ENCODE measurements around the gene PARD3.

Gene PARD3

DNA sequence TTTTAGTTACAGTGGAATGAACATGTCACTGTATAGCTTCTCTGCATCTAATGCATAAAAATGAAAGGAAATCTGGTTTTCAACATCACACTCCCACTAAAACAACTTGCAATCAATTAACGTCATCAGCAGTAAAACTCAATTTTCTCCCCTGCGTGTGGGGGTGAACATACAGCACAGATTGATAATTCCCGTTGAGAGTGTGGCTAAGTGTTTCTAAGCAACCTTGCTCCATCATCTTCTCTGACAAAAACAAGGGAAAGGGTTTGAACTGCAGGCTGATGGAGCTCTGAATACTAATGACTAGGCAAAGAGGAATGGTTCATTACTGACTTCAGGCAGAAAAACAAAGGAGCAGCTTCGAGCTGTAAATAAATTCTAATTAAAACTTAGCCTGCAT is 238.3 kb downstream of the PARD3 start:
- H3K9me3 Mint-ChIP-seq, result no peaks in the 10 kb centered on the region
- ATAC-seq (ENCODE audit: low read depth) (no peak), DNase-seq (ENCODE audit: low spot score in 2 of 2) (no peak)
- no peak overlapping the region for H3K27ac Mint-ChIP-seq
- no peaks in the 10 kb centered on the region for H3K4me1 Mint-ChIP-seq
- peaks cover 2% of the 10 kb centered on the region for H3K27me3 Mint-ChIP-seq
- H3K36me3 Mint-ChIP-seq, result no peaks in the 10 kb centered on the region
- H3K4me3 Mint-ChIP-seq, result no peak overlapping the region

DNA sequence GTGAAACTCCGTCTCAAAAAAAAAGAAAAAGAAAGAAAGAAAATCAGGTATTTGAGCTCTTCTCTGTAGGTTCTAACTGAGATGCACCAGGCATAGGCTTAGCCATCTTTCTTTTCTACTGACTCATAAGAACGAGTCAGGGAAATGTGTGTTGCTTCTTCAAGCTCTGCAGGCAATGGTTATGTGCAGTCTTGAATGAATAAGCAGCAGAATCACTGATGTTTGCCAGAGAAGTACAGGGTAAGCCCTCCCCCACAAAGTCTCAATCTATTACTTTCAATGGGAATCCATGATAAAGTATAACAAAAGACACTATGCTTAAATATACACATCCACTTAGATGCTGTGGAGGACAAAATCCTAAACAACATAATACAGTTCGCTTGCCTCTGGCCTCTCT is 239.2 kb downstream of the PARD3 start:
- Mint-ChIP-seq H3K4me1 (no peaks in the 10 kb centered on the region), H3K4me3 (no peak overlapping the region), H3K36me3 (no peaks in the 10 kb centered on the region), H3K27ac (no peak overlapping the region), H3K27me3 (peaks cover 2% of the 10 kb centered on the region), H3K9me3 (no peaks in the 10 kb centered on the region)
- DNase-seq (ENCODE audit: low spot score in 2 of 2) (no peak), ATAC-seq (ENCODE audit: low read depth) (no peak)

DNA sequence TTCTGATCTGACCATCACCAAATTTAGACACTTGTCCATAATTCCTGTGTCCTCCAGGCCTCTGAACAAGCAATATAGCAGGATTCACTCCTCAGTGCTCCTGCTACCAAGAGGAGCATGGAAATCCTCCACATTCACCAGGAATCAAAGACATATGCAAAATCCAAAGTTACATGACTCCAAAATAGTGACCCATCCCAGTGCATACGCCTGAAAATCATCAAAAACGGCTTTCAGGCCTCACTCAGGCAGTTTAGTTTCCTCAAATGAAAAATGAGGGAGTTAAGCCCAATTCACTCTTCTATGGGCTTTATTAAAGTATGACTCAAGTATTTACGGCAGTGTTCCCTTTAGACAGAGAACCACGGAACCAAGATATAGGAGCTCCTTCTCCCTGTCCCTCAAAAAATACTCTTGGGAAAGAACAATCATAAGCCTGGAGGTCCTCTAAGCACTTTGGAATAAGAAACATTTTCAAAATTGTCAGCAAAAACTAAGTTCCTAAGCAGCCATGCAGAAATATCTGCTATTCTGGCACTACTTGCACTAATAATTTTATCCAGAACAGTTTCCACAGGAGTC is 240.7 kb downstream of the PARD3 start:
- DNase-seq (ENCODE audit: low spot score in 2 of 2) (no peak), ATAC-seq (ENCODE audit: low read depth) (no peak)
- H3K27me3 Mint-ChIP-seq, result peaks cover 2% of the 10 kb centered on the region
- H3K4me3 Mint-ChIP-seq, result no peak overlapping the region
- no peak overlapping the region for H3K27ac Mint-ChIP-seq
- no peaks in the 10 kb centered on the region for H3K36me3 Mint-ChIP-seq
- no peaks in the 10 kb centered on the region for H3K4me1 Mint-ChIP-seq
- H3K9me3 Mint-ChIP-seq, result no peaks in the 10 kb centered on the region

DNA sequence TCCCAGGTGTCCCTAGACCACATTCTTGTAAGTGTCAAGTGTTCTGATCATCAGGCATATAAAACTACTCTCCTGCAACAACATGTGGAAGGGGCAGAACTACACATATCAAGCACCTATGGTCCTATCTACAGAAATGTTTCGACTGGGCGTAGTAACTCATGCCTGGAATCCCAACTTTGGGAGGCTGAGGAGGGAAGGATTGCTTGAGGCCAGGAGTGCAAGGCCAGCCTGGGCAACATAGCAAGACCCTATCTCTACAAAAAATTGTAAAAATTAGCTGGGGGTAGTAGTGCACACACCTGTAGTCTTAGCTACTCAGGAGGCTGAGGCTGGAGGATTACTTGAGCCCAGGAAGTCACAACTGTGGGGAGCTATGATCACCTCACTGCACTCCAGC is 244.2 kb downstream of the PARD3 start:
- Mint-ChIP-seq H3K4me3 (no peak overlapping the region), H3K27ac (no peak overlapping the region), H3K9me3 (no peaks in the 10 kb centered on the region), H3K27me3 (peaks cover 2% of the 10 kb centered on the region), H3K4me1 (no peaks in the 10 kb centered on the region), H3K36me3 (no peaks in the 10 kb centered on the region)
- no peak for DNase-seq (ENCODE audit: low spot score in 2 of 2)
- no peak for ATAC-seq (ENCODE audit: low read depth)

DNA sequence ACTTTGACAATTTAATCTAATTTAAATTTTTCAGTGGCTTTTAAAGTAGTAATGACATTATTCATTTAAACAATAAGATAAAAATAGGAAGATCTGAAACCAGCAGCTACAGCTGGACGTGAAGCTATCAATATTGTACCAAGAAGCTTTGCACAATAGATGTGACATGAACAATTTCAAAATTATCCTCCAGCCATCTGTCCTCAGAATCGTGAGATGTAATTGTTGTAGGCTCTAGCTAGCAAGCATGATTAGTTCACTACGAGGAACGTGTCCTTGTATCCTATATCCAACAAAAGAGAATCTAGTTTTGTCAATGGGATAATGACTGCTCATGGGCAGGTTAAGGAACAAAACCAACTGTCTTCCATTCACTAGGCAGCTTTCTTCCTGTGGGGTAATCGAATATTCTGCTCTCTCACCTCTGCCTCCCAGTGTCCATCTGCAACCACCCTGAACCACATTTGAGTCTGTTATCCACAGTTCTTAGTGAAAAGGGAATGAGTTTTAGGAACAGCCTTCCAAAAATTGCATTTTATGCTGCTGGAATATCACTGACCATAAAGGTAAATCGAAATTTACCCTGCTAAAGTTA is 247.3 kb downstream of the PARD3 start:
- no peaks in the 10 kb centered on the region for H3K9me3 Mint-ChIP-seq
- no peaks in the 10 kb centered on the region for H3K36me3 Mint-ChIP-seq
- no peaks in the 10 kb centered on the region for H3K4me1 Mint-ChIP-seq

DNA sequence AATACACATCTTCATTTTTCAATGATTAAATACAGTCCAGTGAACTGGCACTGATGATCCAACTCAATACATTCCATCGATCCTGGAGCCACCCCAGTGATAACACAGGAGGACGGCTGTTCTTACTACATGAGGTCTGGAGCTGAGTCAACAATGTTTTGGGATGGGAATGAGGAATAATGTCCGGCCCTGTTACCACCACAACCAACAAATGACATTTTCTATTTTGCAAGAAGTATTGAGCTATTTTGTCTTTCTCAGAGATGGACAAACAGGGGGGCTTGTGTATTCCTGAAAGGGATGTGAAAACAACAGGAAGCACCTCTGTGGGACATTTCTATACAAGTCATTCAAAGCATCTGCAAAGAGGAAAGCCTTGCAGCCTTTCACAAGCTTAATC is 249.2 kb downstream of the PARD3 start:
- Mint-ChIP-seq H3K36me3 (no peaks in the 10 kb centered on the region), H3K27ac (no peak overlapping the region), H3K4me1 (no peaks in the 10 kb centered on the region), H3K27me3 (no peaks in the 10 kb centered on the region), H3K4me3 (no peak overlapping the region), H3K9me3 (no peaks in the 10 kb centered on the region)
- no peak for DNase-seq (ENCODE audit: low spot score in 2 of 2)
- ATAC-seq (ENCODE audit: low read depth), result no peak

More for the DNA sequence above, 247.3 kb downstream of the PARD3 start:
- no peak for DNase-seq (ENCODE audit: low spot score in 2 of 2)
- no peak for ATAC-seq (ENCODE audit: low read depth)
- no peaks in the 10 kb centered on the region for H3K27me3 Mint-ChIP-seq
- H3K27ac Mint-ChIP-seq, result no peak overlapping the region
- H3K4me3 Mint-ChIP-seq, result no peak overlapping the region

DNA sequence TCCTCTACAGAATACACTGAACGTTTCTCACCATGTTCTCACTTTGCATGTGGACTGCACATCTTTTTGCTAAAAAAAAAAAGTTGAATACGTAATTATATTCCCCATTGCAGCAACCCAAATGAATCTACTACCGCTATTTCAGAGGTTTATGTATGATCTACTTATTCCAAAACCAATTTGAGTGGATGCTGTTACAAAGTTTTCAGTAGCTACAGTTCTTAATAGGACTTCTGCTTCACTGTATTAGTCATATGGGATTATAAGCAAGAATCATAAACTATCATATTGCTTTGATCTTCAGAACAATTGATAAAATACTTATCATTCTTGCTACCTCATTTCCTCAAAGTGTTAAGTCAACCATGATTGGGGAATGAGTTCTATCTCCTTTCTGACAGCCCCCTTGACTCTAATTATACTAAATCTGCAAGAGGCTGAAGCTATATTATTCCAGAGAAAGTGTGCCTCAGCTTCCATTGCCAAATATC is 257.0 kb downstream of the PARD3 start:
- Mint-ChIP-seq H3K27me3 (no peaks in the 10 kb centered on the region), H3K36me3 (no peaks in the 10 kb centered on the region), H3K27ac (no peak overlapping the region), H3K4me1 (no peaks in the 10 kb centered on the region), H3K4me3 (no peak overlapping the region), H3K9me3 (no peaks in the 10 kb centered on the region)
- ATAC-seq (ENCODE audit: low read depth) (no peak), DNase-seq (ENCODE audit: low spot score in 2 of 2) (no peak)

DNA sequence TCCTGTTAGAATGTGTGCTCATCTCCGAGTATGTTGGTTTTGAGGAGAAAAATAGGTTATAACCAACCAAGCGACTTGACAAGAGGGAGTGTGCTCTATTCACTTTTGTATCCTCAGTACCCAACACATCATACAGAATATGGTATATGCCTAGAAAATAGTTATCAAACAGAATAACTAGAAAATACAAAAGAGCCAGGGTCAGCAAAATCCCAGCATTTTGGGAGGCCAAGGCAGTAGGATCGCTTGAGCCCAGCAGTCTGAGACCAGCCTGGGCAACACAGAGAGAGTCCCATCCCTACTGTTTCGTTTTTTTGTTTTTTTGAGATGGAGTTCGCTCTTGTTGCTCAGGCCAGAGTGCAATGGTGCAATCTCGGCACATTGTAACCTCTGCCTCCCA is 257.9 kb downstream of the PARD3 start:
- Mint-ChIP-seq H3K36me3 (no peaks in the 10 kb centered on the region), H3K27me3 (no peaks in the 10 kb centered on the region), H3K4me1 (no peaks in the 10 kb centered on the region), H3K27ac (no peak overlapping the region), H3K9me3 (no peaks in the 10 kb centered on the region), H3K4me3 (no peak overlapping the region)
- no peak for DNase-seq (ENCODE audit: low spot score in 2 of 2)
- ATAC-seq (ENCODE audit: low read depth), result no peak

DNA sequence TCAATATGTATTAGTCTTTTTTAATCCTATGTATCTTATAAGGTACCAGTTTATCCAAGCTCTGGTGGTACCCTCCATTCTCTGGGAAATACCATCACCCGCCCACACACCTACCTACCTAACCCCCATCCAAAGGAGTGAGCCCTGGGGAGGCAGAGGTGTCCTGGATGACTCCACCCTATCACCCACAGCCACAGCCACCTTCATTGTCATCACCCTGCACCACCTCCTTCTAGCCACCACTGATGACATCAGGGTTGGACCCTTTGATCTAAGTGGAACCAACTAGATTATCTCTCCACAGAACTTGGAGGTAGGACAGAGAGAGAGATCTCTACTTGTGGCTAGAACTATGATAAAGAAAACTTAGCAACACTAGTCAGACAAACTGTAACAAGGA is 259.4 kb downstream of the PARD3 start:
- Mint-ChIP-seq H3K4me1 (no peaks in the 10 kb centered on the region), H3K27me3 (no peaks in the 10 kb centered on the region)
- ATAC-seq (ENCODE audit: low read depth), result no peak

DNA sequence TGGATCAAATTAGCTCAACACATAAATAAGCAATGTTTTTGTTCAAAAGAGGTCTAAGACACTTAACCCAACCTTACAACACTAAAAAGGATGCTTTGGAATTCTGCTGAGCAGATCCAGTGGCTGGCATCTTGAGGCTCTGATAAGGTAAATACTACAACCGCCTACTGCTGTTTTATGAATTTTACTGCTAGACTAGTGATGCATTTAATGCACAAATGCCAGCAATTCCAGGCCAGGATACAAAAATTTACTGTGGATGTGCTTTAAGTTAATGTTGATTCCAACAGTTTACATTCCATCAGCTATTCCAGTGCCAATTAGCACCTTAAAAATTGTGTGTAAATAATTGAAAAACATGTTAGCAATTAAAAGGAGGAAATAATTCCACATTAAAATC is 261.3 kb downstream of the PARD3 start:
- H3K4me1 Mint-ChIP-seq, result no peaks in the 10 kb centered on the region
- no peak overlapping the region for H3K27ac Mint-ChIP-seq
- DNase-seq (ENCODE audit: low spot score in 2 of 2) (no peak), ATAC-seq (ENCODE audit: low read depth) (no peak)
- no peaks in the 10 kb centered on the region for H3K36me3 Mint-ChIP-seq
- H3K9me3 Mint-ChIP-seq, result no peaks in the 10 kb centered on the region
- no peak overlapping the region for H3K4me3 Mint-ChIP-seq
- H3K27me3 Mint-ChIP-seq, result no peaks in the 10 kb centered on the region

More for the DNA sequence above, 259.4 kb downstream of the PARD3 start:
- H3K36me3 Mint-ChIP-seq, result no peaks in the 10 kb centered on the region
- H3K27ac Mint-ChIP-seq, result no peak overlapping the region
- DNase-seq (ENCODE audit: low spot score in 2 of 2), result no peak
- H3K9me3 Mint-ChIP-seq, result no peaks in the 10 kb centered on the region
- H3K4me3 Mint-ChIP-seq, result no peak overlapping the region

DNA sequence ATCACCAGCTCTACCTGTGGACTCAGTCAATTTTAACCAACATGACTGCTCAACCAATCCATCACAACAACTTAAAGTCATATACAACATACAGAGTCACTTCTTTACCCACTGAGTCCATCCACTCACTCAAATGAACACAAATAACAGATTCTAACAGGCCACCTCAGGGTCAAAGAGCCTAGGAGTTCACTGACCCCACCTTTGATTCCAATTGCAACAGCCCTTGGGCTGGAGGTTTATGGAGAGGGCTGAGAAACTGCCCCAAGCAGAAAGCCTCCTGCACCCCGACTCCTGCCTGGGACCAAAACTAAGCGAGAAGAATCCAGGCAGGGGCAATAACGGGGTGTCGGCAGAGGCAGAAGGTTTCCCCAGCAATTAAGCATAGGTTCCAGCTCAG is 263.8 kb downstream of the PARD3 start:
- Mint-ChIP-seq H3K27ac (no peak overlapping the region), H3K36me3 (no peaks in the 10 kb centered on the region), H3K9me3 (peaks cover 1% of the 10 kb centered on the region), H3K4me1 (no peaks in the 10 kb centered on the region), H3K4me3 (no peak overlapping the region), H3K27me3 (no peaks in the 10 kb centered on the region)
- DNase-seq (ENCODE audit: low spot score in 2 of 2), result no peak
- no peak for ATAC-seq (ENCODE audit: low read depth)

DNA sequence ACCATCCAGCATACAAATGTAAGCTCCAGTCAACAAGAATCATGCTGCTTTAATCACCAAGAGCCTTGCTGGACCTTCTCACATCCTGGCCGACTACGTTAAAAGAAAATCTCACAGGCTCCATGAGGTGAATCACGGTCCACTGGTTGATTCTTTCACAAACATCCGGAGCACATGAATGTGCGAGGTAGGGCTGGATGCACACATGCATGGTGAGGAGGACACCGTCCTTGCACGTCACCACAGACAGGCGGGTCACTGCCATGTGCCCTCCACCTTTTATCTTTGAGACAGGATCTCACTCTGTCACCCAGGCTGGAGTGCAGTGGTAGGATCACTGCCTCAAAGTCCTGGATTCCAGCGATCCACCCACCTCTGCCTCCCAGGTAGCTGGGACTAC is 265.1 kb downstream of the PARD3 start:
- Mint-ChIP-seq H3K4me1 (no peaks in the 10 kb centered on the region), H3K9me3 (peaks cover 1% of the 10 kb centered on the region), H3K27me3 (peaks cover 1% of the 10 kb centered on the region), H3K27ac (no peak overlapping the region), H3K4me3 (no peak overlapping the region), H3K36me3 (no peaks in the 10 kb centered on the region)
- ATAC-seq (ENCODE audit: low read depth) (no peak), DNase-seq (ENCODE audit: low spot score in 2 of 2) (no peak)

DNA sequence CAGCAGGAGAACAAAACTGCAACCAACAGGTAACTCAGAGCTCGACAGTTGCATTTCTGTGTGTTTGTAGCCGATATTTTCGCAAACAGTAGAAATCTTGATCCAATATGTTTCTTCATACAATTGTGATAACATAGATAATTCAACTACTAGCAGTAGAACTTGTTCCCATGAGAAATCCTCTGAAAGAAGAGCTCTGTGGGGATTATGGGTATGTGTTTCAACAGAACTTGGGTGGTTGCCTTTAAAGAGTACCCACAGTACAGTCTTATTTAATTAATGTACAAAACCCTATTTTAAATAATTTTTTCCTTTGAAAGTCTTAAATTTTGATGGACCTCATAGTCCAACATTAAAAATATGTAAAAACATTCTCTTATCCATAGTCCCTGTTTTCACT is 266.1 kb downstream of the PARD3 start:
- Mint-ChIP-seq H3K4me1 (no peaks in the 10 kb centered on the region), H3K36me3 (no peaks in the 10 kb centered on the region), H3K4me3 (no peak overlapping the region), H3K27ac (no peak overlapping the region), H3K9me3 (peaks cover 1% of the 10 kb centered on the region), H3K27me3 (peaks cover 1% of the 10 kb centered on the region)
- DNase-seq (ENCODE audit: low spot score in 2 of 2) (no peak), ATAC-seq (ENCODE audit: low read depth) (no peak)

DNA sequence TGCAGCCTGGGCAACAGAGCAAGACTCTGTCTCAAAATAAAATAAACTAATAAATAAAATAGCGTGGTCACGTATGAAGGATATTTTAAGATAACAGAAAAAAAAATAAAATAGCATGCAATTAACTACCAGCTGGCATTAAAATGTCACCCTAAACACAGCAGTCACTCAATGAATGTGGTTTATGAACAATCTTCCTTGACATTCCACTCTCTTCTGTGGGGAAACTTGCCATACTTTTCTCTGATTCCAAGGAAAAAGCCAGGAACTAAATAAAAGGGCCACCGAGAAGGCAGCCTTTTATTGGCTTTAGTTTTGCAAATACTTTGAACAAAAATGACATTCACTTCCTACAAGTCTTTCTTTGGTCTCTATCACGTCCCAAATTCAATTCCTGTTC is 266.6 kb downstream of the PARD3 start:
- H3K4me1 Mint-ChIP-seq, result no peaks in the 10 kb centered on the region
- DNase-seq (ENCODE audit: low spot score in 2 of 2), result no peak
- no peak for ATAC-seq (ENCODE audit: low read depth)
- no peak overlapping the region for H3K4me3 Mint-ChIP-seq
- H3K27ac Mint-ChIP-seq, result no peak overlapping the region
- peaks cover 1% of the 10 kb centered on the region for H3K27me3 Mint-ChIP-seq
- H3K36me3 Mint-ChIP-seq, result no peaks in the 10 kb centered on the region
- peaks cover 1% of the 10 kb centered on the region for H3K9me3 Mint-ChIP-seq

DNA sequence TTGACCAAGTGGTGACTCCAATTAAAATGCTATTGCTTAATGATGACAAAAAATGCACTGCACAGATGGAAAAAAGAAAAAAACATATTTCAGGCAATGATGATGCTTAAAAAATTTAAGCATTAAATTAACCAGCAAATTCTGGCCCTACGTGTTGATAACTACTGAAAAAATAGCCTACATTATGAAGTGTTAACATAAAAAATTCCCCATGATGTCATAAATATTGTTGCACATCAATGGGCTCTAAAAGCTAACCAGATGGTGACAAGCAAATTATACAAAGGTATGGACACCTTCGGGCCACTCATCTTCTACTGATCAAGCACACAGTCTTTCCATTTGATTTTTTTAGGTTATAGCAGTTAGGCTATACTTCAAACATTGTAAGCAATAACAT is 267.4 kb downstream of the PARD3 start:
- ATAC-seq (ENCODE audit: low read depth) (no peak), DNase-seq (ENCODE audit: low spot score in 2 of 2) (no peak)
- no peaks in the 10 kb centered on the region for H3K4me1 Mint-ChIP-seq
- H3K27me3 Mint-ChIP-seq, result peaks cover 1% of the 10 kb centered on the region
- no peaks in the 10 kb centered on the region for H3K36me3 Mint-ChIP-seq
- H3K9me3 Mint-ChIP-seq, result peaks cover 1% of the 10 kb centered on the region
- no peak overlapping the region for H3K4me3 Mint-ChIP-seq
- no peak overlapping the region for H3K27ac Mint-ChIP-seq
